Measurements from ENCODE around the gene THOC1. TPM values are rescaled to one million over a fixed set of nuclear protein-coding genes. Genes with fewer than 3 reads are reported as not detected.
A peak's percentile ranks its signal among the peaks of the same experiment; 100 is the strongest.
"Not testable (repeated sequence)": the region's sequence is repeated elsewhere in the genome, so short reads cannot be mapped to it uniquely, and the experiment has no call there.

Gene THOC1, protein sequence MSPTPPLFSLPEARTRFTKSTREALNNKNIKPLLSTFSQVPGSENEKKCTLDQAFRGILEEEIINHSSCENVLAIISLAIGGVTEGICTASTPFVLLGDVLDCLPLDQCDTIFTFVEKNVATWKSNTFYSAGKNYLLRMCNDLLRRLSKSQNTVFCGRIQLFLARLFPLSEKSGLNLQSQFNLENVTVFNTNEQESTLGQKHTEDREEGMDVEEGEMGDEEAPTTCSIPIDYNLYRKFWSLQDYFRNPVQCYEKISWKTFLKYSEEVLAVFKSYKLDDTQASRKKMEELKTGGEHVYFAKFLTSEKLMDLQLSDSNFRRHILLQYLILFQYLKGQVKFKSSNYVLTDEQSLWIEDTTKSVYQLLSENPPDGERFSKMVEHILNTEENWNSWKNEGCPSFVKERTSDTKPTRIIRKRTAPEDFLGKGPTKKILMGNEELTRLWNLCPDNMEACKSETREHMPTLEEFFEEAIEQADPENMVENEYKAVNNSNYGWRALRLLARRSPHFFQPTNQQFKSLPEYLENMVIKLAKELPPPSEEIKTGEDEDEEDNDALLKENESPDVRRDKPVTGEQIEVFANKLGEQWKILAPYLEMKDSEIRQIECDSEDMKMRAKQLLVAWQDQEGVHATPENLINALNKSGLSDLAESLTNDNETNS
- 21.5 TPM for total RNA-seq

DNA sequence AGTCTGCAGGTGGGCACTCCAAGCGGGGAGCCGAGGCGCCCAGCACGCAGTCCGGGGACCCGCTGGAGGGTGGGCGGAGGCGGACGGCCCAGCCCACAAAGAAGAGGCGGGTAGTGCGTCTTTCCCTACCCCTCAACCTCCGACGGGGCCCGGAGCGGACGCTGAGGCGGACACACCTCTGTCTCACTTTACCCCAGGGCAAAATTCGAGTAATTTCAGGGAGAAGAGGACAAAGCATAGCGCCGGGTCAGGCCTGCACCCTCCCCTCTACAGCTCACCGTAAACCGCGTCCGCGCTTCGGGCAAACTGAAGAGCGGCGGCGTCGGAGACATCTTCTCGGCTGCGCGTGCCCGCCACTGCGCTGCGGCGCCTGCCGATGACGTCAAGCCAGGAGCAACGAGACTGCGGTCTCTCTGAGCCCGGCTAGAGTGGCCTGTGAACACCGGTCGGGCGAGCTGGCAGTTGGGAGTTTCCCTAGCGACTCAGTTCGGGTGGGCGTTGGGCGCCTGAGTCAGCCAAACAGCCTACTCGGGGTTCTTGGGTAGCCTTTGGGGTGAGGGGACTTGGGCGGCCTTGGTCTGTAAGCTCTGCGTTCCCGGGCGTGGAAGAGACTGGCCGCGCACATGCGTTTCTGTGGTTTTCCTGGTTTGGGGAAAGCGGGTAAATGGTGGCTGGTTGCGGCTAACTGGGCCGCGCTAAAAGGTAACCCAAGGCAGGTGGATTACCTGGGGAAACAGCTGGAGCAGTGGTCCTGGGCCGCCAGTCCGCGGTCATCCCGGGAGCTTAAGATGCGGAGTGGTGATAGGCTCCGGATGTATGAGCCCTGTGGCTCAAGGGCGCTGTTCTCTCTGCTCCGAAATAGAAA, at the start of gene THOC1:
Gene THOC1, minus strand, starts transcription at position 360 of the 865 bp plus-strand sequence. Its CDS starts 28 bp downstream, at position 332.
- peak; percentile 98 for ATAC-seq

DNA sequence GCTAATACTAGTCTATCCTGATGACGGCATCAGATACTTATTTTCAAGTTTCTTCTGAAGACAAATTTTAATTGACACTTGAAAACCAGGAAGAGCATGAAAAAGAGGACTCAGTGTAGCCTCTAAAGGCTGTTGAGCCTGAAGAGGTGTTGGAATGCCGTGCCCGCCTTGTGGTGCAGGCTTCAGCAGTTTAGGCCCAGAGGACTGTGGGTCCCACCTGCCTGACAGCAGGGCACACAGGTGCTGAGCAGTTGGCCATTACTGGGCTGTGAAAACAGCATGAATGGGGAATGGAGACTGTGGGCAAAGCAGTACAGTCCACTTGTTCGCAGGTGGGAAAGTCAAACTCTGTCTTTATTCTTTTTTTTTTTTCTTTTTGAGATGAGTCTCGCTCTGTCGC, 49.8 kb upstream of the THOC1 start:
- no peak for ATAC-seq

GRCh38 chr18:316393-316792, 48.5 kb upstream of the THOC1 start:
- no peak for ATAC-seq

- no peak for ATAC-seq
Measured at GRCh38 chr18:313931-314330, 46.1 kb upstream of the THOC1 start.

- no peak for ATAC-seq
Measured at GRCh38 chr18:312415-312814, 44.6 kb upstream of the THOC1 start.

DNA sequence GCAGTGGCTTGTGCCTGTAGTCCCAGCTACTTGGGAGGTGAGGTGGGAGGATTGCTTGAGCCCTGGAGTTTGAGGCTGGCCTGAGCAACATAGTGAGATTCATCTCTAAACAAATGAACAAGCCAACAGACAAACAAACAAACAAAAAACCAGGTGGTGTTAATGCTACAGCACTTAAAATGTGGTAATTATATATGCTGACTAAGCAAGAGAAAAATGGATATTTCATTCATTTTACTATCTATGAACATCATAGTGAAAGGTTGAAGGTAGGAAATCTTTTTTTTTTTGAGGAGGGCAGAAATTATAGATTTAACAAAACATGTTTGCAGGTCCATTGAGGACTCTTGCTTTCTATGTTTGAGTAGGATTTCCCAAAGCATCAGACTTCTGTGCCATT, 42.2 kb upstream of the THOC1 start:
- no peak for ATAC-seq

GRCh38 chr18:308086-308485, 40.2 kb upstream of the THOC1 start:
- not testable (repeated sequence) for ATAC-seq

DNA sequence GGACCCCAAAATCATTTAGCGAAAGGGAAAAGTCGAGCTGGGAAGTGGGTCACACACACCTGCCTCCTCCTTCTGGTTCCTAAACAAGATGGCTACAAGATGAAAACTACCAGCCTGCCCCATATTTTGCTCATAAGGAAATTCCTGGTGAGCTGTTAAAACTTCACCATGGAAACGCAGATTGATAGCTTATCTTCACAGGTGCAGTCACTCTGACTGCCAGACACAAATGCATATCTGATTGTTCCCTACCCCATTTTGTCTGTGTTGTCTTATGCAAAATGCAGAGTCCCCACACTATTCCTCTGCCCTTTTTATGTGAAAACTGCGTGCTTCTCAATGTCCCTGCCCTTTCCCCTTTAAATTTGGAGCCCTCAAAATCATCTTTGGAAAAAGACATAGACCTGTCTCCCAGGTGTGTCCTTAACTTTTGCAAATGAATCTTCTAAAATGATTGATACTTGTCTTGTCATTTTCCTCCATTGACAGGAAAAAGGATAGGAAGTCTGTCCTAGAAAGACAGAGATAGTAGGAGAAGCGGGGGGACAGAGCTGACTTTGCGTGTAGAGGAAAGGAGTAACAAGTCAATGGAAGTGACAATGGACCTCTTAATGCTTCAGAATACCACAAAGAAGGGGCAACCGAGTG, 38.9 kb upstream of the THOC1 start:
- ATAC-seq = no peak

GRCh38 chr18:305003-305501, 37.2 kb upstream of the THOC1 start:
- ATAC-seq = no peak

GRCh38 chr18:303607-304006, 35.8 kb upstream of the THOC1 start:
- ATAC-seq = no peak

- ATAC-seq = no peak
Measured at GRCh38 chr18:303011-303410, 35.2 kb upstream of the THOC1 start.

DNA sequence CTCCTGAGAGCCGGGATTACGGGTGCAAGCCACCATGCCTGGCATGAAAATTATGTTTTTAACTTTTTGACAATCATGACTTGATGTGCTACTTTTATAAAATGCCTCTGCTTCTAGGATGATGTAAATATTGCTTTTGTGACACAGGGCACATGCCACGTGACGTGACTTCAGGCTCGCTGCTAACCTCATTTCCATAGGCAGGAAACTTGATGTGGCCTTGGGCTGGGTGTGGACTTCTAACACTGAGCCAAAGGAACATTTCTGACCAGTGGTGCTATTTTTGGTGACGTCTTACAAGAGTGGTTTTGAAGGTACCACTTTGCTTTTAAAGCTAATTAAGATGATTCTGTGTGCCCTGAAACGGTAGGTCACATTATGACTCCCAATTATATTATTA, 34.2 kb upstream of the THOC1 start:
- no peak for ATAC-seq

- ATAC-seq = no peak
Measured at GRCh38 chr18:297936-298335, 30.1 kb upstream of the THOC1 start.

DNA sequence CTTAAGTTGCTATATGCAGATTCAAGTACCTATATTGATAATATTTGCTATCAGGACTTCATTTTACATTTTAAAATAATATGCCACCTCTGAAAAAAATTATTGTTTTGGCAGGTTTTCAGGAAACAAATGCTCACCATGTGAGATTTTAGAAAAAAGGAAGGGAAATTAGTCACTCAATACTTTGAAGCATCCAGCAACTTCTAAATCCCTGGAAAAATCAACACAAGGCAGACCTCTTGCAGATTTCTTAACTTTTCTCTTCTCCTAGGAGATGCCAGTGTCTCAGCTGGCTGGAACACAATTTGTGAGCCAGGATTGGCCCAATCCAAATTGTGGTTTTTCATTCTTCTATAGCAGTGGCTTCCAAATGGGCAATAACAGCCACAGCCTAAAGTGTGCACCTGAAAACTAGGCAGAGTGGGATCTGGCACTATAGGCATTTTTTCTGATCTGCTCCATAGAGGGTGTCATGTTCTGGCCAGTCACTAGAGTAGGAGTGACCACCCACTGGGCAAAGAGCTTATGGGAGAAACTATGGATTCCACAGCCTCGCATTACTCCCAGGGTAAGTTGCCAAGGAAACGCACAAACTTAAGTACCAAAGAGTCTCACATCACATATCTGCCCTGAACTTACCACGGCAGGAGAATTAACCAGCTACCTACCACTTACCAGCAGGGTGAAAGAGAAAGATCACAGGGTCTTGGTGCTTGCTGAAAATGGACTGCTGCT, 28.1 kb upstream of the THOC1 start:
- no peak for ATAC-seq

DNA sequence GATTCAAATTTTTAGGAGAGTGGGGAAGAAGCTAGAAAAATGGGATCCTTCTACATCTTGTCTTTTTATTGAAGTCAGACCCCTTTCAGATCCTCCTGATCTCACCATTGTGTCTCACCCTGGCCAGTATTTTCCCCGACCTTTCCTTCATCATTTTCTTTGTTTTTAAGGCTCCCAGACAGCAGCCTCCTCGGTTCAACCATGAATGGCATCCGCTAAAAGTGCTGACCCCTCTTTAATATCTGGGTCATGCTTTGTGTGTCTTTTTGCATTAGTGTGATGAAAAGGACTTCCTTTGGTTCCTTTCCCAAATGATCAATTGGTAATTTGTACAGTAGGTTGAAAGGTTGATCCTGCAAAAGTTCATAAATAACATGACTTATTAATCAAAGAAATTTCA, 26.7 kb upstream of the THOC1 start:
- no peak for ATAC-seq

- no peak for ATAC-seq
Measured at GRCh38 chr18:293536-293935, 25.7 kb upstream of the THOC1 start.

DNA sequence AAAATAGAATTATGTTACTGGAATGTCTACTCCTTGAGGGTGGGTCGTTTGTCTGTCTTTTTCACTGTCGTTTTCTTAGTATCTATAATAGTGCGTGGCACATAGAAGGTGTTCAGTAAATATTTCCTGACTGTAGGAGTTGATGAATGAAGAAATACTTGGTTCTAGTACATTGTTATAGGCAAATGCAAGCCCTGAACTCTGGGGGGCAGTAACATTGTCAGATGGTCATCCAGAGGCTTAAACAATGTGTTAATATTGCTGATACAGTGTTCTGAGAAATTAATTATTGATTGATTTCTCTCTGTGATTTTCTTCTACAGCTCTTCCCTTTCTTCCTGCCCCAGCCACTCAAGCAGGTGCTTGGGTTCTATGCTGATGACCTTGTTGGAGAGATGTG, 24.4 kb upstream of the THOC1 start:
- no peak for ATAC-seq

- ATAC-seq = not testable (repeated sequence)
Measured at GRCh38 chr18:289970-290369, 22.1 kb upstream of the THOC1 start.

DNA sequence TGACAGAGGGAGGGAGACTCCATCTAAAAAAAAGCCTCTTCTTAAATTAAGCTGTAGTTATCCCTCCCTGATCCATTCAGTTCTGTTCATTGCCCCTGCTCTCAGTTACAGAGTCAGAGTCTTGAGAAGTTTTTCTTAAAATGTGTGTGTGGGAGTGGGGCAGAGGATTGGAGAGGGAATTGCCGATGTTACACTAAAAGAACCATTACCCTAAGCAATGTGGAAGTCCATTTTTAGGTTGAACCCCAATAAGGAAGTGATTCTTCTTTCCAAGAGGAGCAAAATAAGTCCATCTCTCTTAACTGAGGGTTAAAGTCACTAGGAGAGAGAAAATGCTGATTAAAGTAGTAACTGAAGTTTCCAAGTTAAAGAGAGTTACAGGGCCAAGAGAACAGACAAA, 21.2 kb upstream of the THOC1 start:
- ATAC-seq = no peak

DNA sequence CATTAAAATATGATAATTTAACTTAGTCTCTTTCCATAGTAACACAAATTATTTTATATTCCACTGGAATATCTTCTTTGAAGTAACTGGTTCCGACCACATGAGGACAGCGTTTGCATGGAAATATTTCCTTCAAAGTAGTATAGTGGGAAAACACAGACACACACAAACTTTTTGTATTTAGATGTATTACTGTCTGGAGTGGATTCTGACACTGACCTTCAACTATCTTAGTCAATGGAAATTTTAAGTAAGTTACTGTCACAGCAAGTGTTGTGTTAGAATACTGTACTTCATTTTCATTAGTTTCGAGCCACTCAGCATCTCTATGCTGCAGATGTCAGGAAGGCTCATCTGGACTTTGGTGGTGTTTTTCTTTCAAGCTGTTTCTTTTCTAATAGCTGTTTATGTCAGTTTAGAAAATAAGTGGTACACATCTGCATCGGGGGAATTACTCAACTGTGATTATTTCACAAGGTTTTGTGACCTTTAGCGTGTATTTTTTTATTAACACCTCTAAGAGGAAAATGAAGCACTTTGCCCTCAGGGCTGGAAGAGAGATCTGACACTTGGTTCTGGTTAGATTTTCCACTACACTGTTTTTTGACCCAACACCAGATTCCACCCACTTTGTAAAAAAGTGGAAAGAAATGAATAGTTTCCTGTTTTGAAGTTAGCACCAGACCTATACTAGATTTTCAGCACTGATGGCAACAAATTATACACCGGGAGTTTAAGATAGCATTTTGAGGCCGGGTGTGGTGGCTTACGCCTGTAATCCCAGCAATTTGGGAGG, 18.9 kb upstream of the THOC1 start:
- no peak for ATAC-seq

DNA sequence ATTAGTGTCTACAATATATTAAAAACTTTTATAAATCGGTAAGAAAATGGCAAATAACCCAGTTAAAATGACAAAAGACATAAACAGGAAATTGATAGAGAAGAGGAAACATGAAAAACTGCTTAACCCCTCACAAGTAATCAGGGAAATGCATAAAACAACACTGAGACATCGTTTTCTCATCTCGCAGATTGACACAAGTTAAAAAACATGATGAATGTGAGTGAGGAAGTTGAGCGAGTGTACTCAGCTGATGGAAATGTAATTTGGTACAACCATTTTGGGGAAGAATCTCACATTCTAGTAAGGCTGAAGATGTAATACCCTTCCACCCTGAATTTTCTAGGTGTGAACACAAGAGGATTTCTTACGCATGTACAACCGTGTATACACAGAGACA, 18.0 kb upstream of the THOC1 start:
- no peak for ATAC-seq

All from esophagus mucosa (tissue), 1 donor.